Fibroblast of lung (primary cell): Measurements from ENCODE around the gene KIAA1614.

Experiments
- CTCF ChIP-seq, 2 donors: IDR thresholded peaks in 1 of 2; conservative IDR thresholded peaks in 1 of 2; 1 replicate in 1 of 2; 2 replicates in 1 of 2; pipeline ENCODE4 v1.5.1; 2011 to 2012; ENCODE audit warnings: low read length in 2 of 2, control low read depth in 1 of 2, inconsistent platforms in 1 of 2, low read depth in 1 of 2, mild to moderate bottlenecking in 1 of 2
- EZH2 ChIP-seq: IDR thresholded peaks from 2 replicates; pipeline ENCODE4 v1.5.1; 2012; ENCODE audit warnings: low read length, control low read depth, mild to moderate bottlenecking; ENCODE audit errors: missing control alignments

GRCh38 chr1:180975551-180975950 is 62.9 kb downstream of the KIAA1614 start:
- no peak for TF ChIP-seq CTCF (conservative IDR thresholded peaks at IDR 0.05 in 1 of 2, IDR thresholded peaks at IDR 0.05 in 1 of 2; ENCODE audit: low read depth in 1 of 2, low read length in 2 of 2)
- TF ChIP-seq EZH2 = no peak
